Measurements from ENCODE around the gene MON1A. TPM values are rescaled to one million over a fixed set of nuclear protein-coding genes. Genes with fewer than 3 reads are reported as not detected.

MON1A gene
- total and polyA plus RNA-seq, 10 donors = 3.4 to 9.3 (median 6.8) TPM

Small RNA genes lying within 50 kb of the gene (small RNA-seq; reads per million reads assigned to genes)
- 0 reads per million in 4 donors for gene RN7SL217P

Other genes starting within 250 kb of the MON1A start
- gene MST1, start 240.3 kb downstream of the MON1A start, total RNA-seq = 10 to 100 TPM; 17.0 to 26.9 (median 21.1) TPM
- 10 to 100 TPM; 28.0 to 65.8 (median 43.4) TPM for gene MST1, start 240.3 kb downstream of the MON1A start, polyA plus RNA-seq
- gene RNF123, start 240.3 kb downstream of the MON1A start, total RNA-seq = 10 to 100 TPM; 34.9 to 57.5 (median 48.1) TPM
- 10 to 100 TPM; 11.6 to 22.5 (median 18.0) TPM for gene RNF123, start 240.3 kb downstream of the MON1A start, polyA plus RNA-seq
- gene AMIGO3, start 210.1 kb downstream of the MON1A start, total RNA-seq = 1 to 10 TPM in 2 of 7 donors, under 1 TPM in 1, not detected in 4; 0.23 to 1.6 (median 1.4) TPM
- gene AMIGO3, start 210.1 kb downstream of the MON1A start, polyA plus RNA-seq = 1 to 10 TPM in 1 of 3 donors, under 1 TPM in 2; 0.52 to 1.1 (median 0.79) TPM
- 10 to 100 TPM; 24.0 to 34.3 (median 30.0) TPM for gene GMPPB, start 205.9 kb downstream of the MON1A start, total RNA-seq
- gene GMPPB, start 205.9 kb downstream of the MON1A start, polyA plus RNA-seq = 10 to 100 TPM; 10.8 to 21.2 (median 11.1) TPM
- gene IP6K1, start 143.3 kb downstream of the MON1A start, total RNA-seq = 10 to 100 TPM; 40.7 to 56.0 (median 51.4) TPM
- 10 to 100 TPM in 1 of 3 donors, 1 to 10 TPM in 2; 8.6 to 21.4 (median 9.8) TPM for gene IP6K1, start 143.3 kb downstream of the MON1A start, polyA plus RNA-seq
- gene CDHR4, start 129.9 kb downstream of the MON1A start, total RNA-seq = not detected
- gene CDHR4, start 129.9 kb downstream of the MON1A start, polyA plus RNA-seq = under 1 TPM in 2 of 3 donors, not detected in 1; 0.06 to 0.29 TPM
- gene INKA1, start 126.5 kb downstream of the MON1A start, total RNA-seq = 10 to 100 TPM in 3 of 7 donors, 1 to 10 TPM in 4; 2.8 to 14.9 (median 7.5) TPM
- gene INKA1, start 126.5 kb downstream of the MON1A start, polyA plus RNA-seq = 10 to 100 TPM; 17.3 to 30.6 (median 21.5) TPM
- 100 to 1,000 TPM; 176 to 228 (median 218) TPM for gene UBA7, start 115.9 kb downstream of the MON1A start, total RNA-seq
- gene UBA7, start 115.9 kb downstream of the MON1A start, polyA plus RNA-seq = 100 to 1,000 TPM in 2 of 3 donors, 10 to 100 TPM in 1; 91.1 to 231 (median 230) TPM
- gene TRAIP, start 73.2 kb downstream of the MON1A start, total RNA-seq = 1 to 10 TPM; 2.5 to 4.3 (median 3.9) TPM
- gene TRAIP, start 73.2 kb downstream of the MON1A start, polyA plus RNA-seq = 1 to 10 TPM; 2.1 to 3.5 (median 2.8) TPM
- not detected for gene CAMKV, start 59.9 kb downstream of the MON1A start, total RNA-seq
- not detected for gene CAMKV, start 59.9 kb downstream of the MON1A start, polyA plus RNA-seq
- gene MST1R, start 25.9 kb downstream of the MON1A start, total RNA-seq = 1 to 10 TPM; 1.1 to 7.7 (median 2.9) TPM
- gene MST1R, start 25.9 kb downstream of the MON1A start, polyA plus RNA-seq = 1 to 10 TPM; 2.8 to 3.4 (median 3.2) TPM
- 100 to 1,000 TPM; 104 to 191 (median 144) TPM for gene RBM6, start 10.3 kb upstream of the MON1A start, total RNA-seq
- 100 to 1,000 TPM; 118 to 320 (median 303) TPM for gene RBM6, start 10.3 kb upstream of the MON1A start, polyA plus RNA-seq
- gene RBM5, start 159.1 kb upstream of the MON1A start, total RNA-seq = 100 to 1,000 TPM; 196 to 381 (median 263) TPM
- gene RBM5, start 159.1 kb upstream of the MON1A start, polyA plus RNA-seq = 100 to 1,000 TPM in 2 of 3 donors, 10 to 100 TPM in 1; 79.2 to 190 (median 149) TPM
- gene SEMA3F, start 225.5 kb upstream of the MON1A start, total RNA-seq = 100 to 1,000 TPM in 3 of 7 donors, 10 to 100 TPM in 4; 56.1 to 205 (median 98.8) TPM
- gene SEMA3F, start 225.5 kb upstream of the MON1A start, polyA plus RNA-seq = 10 to 100 TPM; 16.9 to 34.2 (median 31.7) TPM